Epithelial cell of proximal tubule (primary cell): ENCODE results near the gene FERMT3. TPM values are rescaled to one million over a fixed set of nuclear protein-coding genes. Genes with fewer than 3 reads are reported as not detected.
A peak's percentile ranks its signal among the peaks of the same experiment; 100 is the strongest.
"Not testable (repeated sequence)": the region's sequence is repeated elsewhere in the genome, so short reads cannot be mapped to it uniquely, and the experiment has no call there.

ENCODE experiments used
- DNase-seq: peaks from one replicate; pipeline ENCODE4 v3.0.0-alpha.2; 2011; ENCODE audit warnings: low read depth
- H3K4me3 ChIP-seq: 2 replicates; pipeline ENCODE4 v1.5.1; 2011; ENCODE audit warnings: low read depth, mild to moderate bottlenecking, low read length
- CTCF ChIP-seq: conservative IDR thresholded peaks from 2 replicates; pipeline ENCODE4 v1.5.1; 2012; ENCODE audit warnings: low read depth, mild to moderate bottlenecking, low read length
- total RNA-seq: library from RNA; depleted of rRNA; stranded (reverse); fragments of >200 nt; gene quantifications from 2 replicates; pipeline ENCODE4 v1.2.3, GENCODE V29; 2015

FERMT3 gene
- total RNA-seq: 0.29 and 2.8 TPM in 2 replicates

- no peak for TF ChIP-seq CTCF
- DNase-seq: no peak
- H3K4me3 ChIP-seq: no peak within 1 kb of the TSS
Observed at GRCh38 chr11:64206457-64207255, at the start of gene FERMT3. TSS of gene FERMT3 (plus strand) at chr11:64206721. CDS start at chr11:64207365, 644 bp downstream.

GRCh38 chr11:64157631-64158394, 48.7 kb upstream of the FERMT3 start:
- H3K4me3 ChIP-seq: no peak overlapping the region
- no peak for DNase-seq
- TF ChIP-seq CTCF: no peak

- no peak overlapping the region for H3K4me3 ChIP-seq
- DNase-seq: no peak
- no peak for TF ChIP-seq CTCF
Observed at GRCh38 chr11:64161037-64161436, 45.5 kb upstream of the FERMT3 start.

GRCh38 chr11:64162769-64163168, 43.8 kb upstream of the FERMT3 start:
- not testable (repeated sequence) for DNase-seq, H3K4me3 ChIP-seq

- H3K4me3 ChIP-seq: no peak overlapping the region
- no peak for DNase-seq
- TF ChIP-seq CTCF: no peak
Observed at GRCh38 chr11:64163951-64164350, 42.6 kb upstream of the FERMT3 start.

- DNase-seq: no peak
- no peak for TF ChIP-seq CTCF
- peak overlapping the region; percentile 74 for H3K4me3 ChIP-seq
Observed at GRCh38 chr11:64164392-64165312, 41.9 kb upstream of the FERMT3 start.

- no peak for DNase-seq
- peak overlapping the region; percentile 74 for H3K4me3 ChIP-seq
- no peak for TF ChIP-seq CTCF
Observed at GRCh38 chr11:64165481-64165841, 41.1 kb upstream of the FERMT3 start.
